Duodenal mucosa (tissue), 2 donors: Measurements from ENCODE around the gene MYO5A.
A peak's percentile ranks its signal among the peaks of the same experiment; 100 is the strongest.

Experiments
- H3K27ac ChIP-seq: one replicate; pipeline ENCODE4 v1.7.0; 2013; ENCODE audit warnings: low read depth, low read length
- H3K27me3 ChIP-seq, 2 donors: one replicate each; pipeline ENCODE4 v1.7.0; 2013; ENCODE audit warnings: low read length in 2 of 2, control low read depth in 1 of 2; ENCODE audit not compliant: insufficient read depth in 2 of 2, control insufficient read depth in 1 of 2
- H3K36me3 ChIP-seq, 2 donors: one replicate each; pipeline ENCODE4 v1.7.0; 2013; ENCODE audit warnings: low read length in 2 of 2, control low read depth in 1 of 2; ENCODE audit not compliant: insufficient read depth in 2 of 2, control insufficient read depth in 1 of 2
- H3K4me1 ChIP-seq, 2 donors: one replicate each; pipeline ENCODE4 v1.7.0; 2013; ENCODE audit warnings: low read length in 2 of 2, control low read depth in 1 of 2; ENCODE audit not compliant: insufficient read depth in 2 of 2, control insufficient read depth in 1 of 2
- H3K4me3 ChIP-seq, 2 donors: one replicate each; pipeline ENCODE4 v1.7.0; 2013; ENCODE audit warnings: low read length in 2 of 2, low read depth in 1 of 2
- H3K9ac ChIP-seq, 2 donors: one replicate each; pipeline ENCODE4 v1.7.0; 2013; ENCODE audit warnings: low read length in 2 of 2, low read depth in 1 of 2
- H3K9me3 ChIP-seq, 2 donors: one replicate each; pipeline ENCODE4 v1.7.0; 2013; ENCODE audit warnings: low read length in 2 of 2, control low read depth in 1 of 2; ENCODE audit not compliant: control insufficient read depth in 1 of 2

The MYO5A gene

DNA sequence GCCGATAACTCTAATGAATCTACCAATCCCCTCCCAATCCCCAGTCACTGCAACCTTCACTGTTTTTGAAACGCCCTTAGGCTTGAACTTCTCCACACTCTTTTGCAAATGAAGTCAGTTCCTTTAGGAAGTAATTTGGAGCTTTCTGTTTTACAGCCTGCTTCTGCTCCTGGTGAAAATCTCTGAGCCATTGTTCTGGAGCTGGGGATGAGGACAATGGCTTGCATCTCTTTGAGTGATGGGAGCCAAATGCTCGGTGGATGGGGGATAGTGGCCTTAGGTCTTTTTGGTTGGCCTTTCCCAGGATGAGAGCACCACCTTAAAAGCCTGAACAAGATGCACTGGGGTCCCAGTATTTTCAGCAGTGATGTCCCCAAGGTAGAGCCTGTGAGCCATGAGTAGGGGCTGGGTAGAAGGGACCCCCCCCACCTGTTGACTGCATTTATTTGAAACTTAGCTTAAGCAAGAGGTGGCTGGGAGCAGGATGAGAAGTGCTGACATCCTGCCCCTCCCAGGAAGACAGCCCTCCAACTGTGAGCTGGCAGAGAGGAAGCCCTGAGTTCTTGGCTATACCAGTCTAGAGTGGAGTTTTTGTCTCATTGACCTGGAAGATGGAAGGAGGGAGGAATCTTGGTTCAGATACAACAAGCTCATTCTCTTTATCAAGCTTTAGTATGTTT lies 225.4 kb downstream of the MYO5A start:
- H3K4me1 ChIP-seq, result no peaks in the 10 kb centered on the region
- no peaks in the 10 kb centered on the region for H3K36me3 ChIP-seq
- H3K27ac ChIP-seq, result no peak overlapping the region
- no peak overlapping the region for H3K9ac ChIP-seq
- no peak overlapping the region for H3K4me3 ChIP-seq
- no peaks in the 10 kb centered on the region for H3K9me3 ChIP-seq
- no peaks in the 10 kb centered on the region for H3K27me3 ChIP-seq

- no peaks in the 10 kb centered on the region for H3K27me3 ChIP-seq
- H3K27ac ChIP-seq, result no peak overlapping the region
- H3K9me3 ChIP-seq, result no peaks in the 10 kb centered on the region
- H3K4me3 ChIP-seq, result no peak overlapping the region
- no peaks in the 10 kb centered on the region for H3K4me1 ChIP-seq
- no peaks in the 10 kb centered on the region for H3K36me3 ChIP-seq
- H3K9ac ChIP-seq, result no peak overlapping the region
Observed at GRCh38 chr15:52301265-52301847, 227.3 kb downstream of the MYO5A start.

- Histone ChIP-seq H3K4me1 (peaks cover 0 to 20% of the 10 kb centered on the region in 2 donors), H3K9ac (peak within 1 kb of the TSS; percentile 61 to 64), H3K36me3 (no peaks in the 10 kb centered on the region), H3K27me3 (peaks cover 0 to 4% of the 10 kb centered on the region in 2 donors), H3K27ac (no peak within 1 kb of the TSS), H3K4me3 (peak within 1 kb of the TSS; percentile 70 to 71), H3K9me3 (no peaks in the 10 kb centered on the region)
Observed at GRCh38 chr15:52295421-52296001, 233.2 kb downstream of the MYO5A start, which contains the start of gene MYO5C. Gene MYO5C (minus strand): TSS chr15:52295804. CDS start chr15:52295636, 168 bp downstream.

DNA sequence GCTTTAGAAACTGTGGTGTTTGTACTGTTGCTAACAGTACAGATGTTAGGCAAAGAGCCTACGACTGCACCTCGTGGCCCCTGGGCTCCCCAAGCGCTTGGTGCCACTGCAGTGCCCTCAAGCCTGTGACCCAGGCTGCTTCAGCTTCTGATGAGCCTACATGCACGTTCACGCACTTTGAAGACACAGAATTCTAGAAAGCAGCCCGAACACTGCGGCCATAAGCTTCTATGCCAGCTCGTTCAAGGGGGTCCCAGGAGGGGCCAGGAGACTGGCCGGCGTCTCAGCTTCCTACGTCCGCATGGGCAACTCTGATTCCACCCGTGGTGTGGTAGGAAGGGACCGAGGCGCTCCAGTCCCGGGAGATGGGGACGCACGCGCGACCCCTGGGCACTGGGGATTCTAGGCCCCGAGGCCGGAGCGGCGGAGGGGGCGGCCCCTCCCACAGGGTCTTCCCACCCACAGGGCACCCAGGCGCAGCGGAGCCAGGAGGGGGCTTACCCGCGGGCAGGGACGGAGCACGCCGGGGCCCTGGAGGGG lies 233.7 kb downstream of the MYO5A start:
- Histone ChIP-seq H3K27ac (no peak overlapping the region), H3K4me1 (peaks cover 3 to 22% of the 10 kb centered on the region in 2 donors), H3K36me3 (no peaks in the 10 kb centered on the region), H3K4me3 (peak overlapping the region; percentile 70 to 71), H3K9me3 (no peaks in the 10 kb centered on the region), H3K27me3 (peaks cover 0 to 4% of the 10 kb centered on the region in 2 donors), H3K9ac (peak overlapping the region; percentile 61 to 64)

GRCh38 chr15:52292780-52293392 lies 235.8 kb downstream of the MYO5A start:
- no peaks in the 10 kb centered on the region for H3K36me3 ChIP-seq
- no peak overlapping the region for H3K27ac ChIP-seq
- peaks cover 22 to 42% of the 10 kb centered on the region in 2 donors for H3K4me1 ChIP-seq
- H3K27me3 ChIP-seq, result peaks cover 0 to 4% of the 10 kb centered on the region in 2 donors
- H3K9me3 ChIP-seq, result no peaks in the 10 kb centered on the region
- H3K4me3 ChIP-seq, result no peak overlapping the region
- H3K9ac ChIP-seq, result no peak overlapping the region

DNA sequence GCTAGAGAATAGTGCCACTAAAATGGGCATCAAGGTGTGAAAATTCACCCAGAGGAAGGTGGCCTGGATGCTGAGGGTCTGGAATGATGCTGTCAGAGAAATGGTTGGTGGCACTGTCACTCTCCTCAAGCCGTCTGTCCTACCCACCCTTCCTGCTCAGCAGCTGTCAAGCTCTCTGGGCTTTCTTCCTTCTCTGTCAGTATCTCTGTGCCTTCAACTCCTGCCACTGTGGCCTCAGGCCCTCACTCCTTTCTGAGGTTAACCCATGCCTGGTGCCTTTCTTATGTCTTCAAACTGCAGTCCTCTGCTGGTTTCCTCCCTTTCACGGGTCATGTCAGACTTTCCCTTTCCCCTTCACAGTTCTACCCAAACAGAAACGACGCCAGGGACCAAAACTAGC lies 237.5 kb downstream of the MYO5A start:
- no peaks in the 10 kb centered on the region for H3K36me3 ChIP-seq
- no peak overlapping the region for H3K9ac ChIP-seq
- no peak overlapping the region for H3K4me3 ChIP-seq
- H3K9me3 ChIP-seq, result no peaks in the 10 kb centered on the region
- H3K27ac ChIP-seq, result no peak overlapping the region
- H3K4me1 ChIP-seq, result peaks cover 31 to 44% of the 10 kb centered on the region in 2 donors
- H3K27me3 ChIP-seq, result peaks cover 0 to 4% of the 10 kb centered on the region in 2 donors

DNA sequence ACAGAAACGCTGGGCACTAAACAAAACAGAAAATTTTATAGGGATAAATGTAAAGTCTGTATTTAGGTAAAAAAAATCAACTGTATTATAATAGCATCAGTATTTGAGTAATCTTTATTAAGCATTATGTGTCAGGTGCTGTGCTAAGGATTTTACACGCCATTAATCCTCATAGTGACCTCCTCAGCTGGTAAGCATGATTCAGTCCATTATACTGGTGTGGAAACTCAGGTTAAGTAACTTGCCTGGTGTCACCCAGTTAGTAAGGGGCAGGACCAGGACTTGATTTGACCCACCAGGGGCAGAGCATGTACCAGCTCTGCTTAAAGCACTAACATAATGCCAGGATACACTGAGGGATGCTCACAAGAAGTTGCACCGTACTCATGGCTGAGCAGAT lies 237.9 kb downstream of the MYO5A start:
- H3K9me3 ChIP-seq, result no peaks in the 10 kb centered on the region
- no peak overlapping the region for H3K9ac ChIP-seq
- H3K27me3 ChIP-seq, result peaks cover 0 to 4% of the 10 kb centered on the region in 2 donors
- peaks cover 31 to 44% of the 10 kb centered on the region in 2 donors for H3K4me1 ChIP-seq
- no peak overlapping the region for H3K4me3 ChIP-seq
- no peak overlapping the region for H3K27ac ChIP-seq
- no peaks in the 10 kb centered on the region for H3K36me3 ChIP-seq

GRCh38 chr15:52290329-52290728 lies 238.4 kb downstream of the MYO5A start:
- Histone ChIP-seq H3K9me3 (no peaks in the 10 kb centered on the region), H3K9ac (no peak overlapping the region), H3K27ac (no peak overlapping the region), H3K4me3 (no peak overlapping the region), H3K36me3 (no peaks in the 10 kb centered on the region), H3K4me1 (peaks cover 31 to 44% of the 10 kb centered on the region in 2 donors), H3K27me3 (peaks cover 0 to 4% of the 10 kb centered on the region in 2 donors)

GRCh38 chr15:52289629-52290081 lies 239.0 kb downstream of the MYO5A start:
- Histone ChIP-seq H3K27ac (no peak overlapping the region), H3K4me3 (no peak overlapping the region)

More at GRCh38 chr15:52289629-52290081, 239.0 kb downstream of the MYO5A start:
- no peak overlapping the region for H3K9ac ChIP-seq
- no peaks in the 10 kb centered on the region for H3K9me3 ChIP-seq
- H3K36me3 ChIP-seq, result no peaks in the 10 kb centered on the region
- peaks cover 0 to 1% of the 10 kb centered on the region in 2 donors for H3K27me3 ChIP-seq
- peaks cover 31 to 44% of the 10 kb centered on the region in 2 donors for H3K4me1 ChIP-seq
